Measurements from ENCODE around the gene MAN2B2.

The MAN2B2 gene

DNA sequence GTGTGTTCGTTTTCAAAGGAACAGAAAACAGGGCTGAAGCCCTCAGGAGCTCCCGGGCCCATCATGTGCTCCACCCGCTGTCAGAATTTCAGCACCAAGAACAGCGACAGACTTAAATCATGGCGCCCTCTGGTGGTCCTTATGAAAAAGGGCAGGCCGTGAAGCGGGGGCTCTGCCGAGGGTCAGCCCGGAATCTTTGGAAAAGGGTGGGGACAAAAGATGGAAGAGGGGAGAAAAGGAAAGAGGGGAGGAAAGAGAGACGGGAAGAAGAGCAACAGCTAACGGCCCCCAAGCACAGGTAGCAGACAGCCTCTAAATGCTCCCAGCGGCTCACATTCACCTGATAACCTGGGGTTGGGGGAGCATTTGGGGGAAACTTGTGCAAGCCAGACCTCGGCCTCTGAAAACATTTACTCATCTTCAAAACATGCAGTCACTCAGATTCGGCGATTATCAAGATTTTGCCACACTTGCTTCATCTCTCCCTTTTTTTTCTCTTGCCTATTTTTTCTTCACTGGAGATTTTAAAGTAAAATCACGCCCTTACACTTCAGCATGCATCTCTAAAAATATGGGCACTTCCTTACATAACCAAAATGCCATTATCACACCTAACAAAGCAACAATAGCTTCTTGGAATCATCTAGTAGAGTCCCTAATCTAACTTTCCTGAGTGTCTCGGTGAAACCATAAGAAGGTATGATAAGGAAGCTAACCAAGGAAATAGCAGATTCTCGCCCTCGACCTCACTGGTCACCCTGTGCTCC lies 28.1 kb upstream of the MAN2B2 start:
- peak; percentile 47 to 52 for DNase-seq

DNA sequence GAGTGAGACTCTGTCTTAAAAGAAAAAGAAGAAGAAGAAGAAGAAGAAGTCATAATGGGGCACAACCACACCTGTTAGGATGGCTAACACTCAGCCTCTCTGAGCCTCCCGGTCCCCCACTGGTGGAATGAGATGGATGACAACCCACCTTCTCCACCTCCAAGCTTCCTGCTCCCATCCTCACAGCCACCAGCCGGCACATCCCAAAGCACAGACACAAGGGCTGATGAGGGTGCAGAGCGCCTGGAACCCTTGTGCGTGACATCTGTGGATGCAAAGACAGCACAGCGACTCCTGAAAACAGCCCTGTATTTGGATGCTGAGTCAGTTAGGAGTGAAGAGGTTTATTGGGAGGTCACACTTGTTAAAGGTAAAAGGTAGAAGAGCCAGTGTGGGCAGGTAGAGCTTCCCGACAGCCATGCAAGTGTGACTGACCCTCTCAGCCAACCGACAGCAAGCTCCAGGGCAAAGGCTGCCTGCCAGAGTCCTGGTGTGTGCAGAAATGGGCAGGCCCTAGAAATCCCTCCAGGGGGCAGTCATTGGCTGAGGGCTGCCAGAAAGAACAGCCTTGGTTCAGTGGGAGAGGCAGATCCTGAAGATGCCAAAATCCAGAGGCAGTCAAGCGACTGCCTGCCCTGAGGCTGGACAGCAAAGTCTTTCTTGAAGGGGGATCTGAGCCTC lies 26.6 kb upstream of the MAN2B2 start:
- peak; percentile 13 to 18 for DNase-seq

DNA sequence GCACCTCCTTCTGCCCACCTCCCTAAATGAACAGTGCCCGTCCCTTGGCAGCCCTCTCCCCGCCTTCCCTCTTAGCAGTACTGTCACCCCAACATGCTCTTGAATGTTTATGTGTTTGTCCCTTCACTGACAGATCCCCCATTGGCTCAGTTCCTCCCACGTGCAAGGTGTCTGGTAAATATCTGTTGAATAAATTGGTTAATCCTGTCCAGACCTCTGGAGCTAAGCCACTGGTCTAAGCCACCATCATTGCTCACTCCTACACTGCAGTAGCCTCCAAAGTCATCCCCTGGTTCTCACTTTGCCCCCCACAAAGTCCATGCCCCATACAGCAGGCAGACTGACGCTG lies 26.1 kb upstream of the MAN2B2 start:
- DNase-seq: no peak

DNA sequence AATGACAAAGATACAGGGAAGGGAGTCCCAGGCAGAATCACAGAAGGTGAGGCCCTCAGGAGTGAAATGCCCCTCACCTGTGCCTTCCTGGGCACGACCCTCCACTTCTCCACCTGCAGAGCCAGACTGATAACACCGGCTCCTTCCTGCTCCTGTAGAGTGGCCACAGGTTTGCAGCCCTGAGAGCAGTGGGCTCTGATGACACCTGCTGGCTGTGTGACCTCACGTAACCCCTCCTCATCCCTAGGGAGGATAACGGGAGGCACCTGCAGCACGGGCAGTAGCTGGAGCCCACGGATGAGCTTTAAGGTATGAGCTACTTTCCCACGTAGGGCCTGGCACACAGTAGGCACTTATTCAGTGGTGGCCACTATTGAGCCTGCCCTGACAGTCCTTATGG lies 25.5 kb upstream of the MAN2B2 start:
- DNase-seq: no peak

DNA sequence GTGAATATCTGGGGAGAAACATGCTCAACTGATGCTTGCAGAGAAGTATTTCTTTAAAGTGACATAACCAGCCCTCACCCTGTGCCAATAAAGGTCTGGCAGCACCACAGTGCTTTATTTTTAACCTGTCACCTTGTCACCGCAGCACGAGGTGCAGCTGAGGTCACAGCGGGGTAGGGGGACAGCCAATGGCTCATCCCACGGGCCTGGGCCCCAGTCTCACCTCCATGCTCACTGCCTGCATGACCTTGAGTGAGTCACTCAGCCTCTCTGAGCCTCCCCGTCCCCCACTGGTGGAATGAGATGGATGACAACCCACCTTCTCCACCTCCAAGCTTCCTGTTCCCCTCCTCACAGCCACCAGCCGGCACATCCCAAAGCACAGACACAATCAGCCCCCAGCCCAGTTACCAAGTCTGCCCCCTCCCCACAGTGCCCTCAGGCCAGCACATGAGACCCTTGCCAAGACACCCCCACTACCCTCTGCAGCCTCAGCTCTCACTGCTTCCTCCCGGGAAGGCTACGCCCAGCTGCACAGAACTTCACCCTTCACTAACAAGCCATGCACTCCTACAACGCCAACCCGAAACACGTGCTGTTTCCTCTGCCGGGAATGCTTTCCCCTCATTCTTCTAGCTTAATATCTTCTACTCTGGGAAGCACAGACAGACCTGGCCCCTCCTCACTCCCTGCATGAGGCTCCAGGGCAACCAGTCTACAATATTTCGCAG lies 24.9 kb upstream of the MAN2B2 start:
- DNase-seq: no peak

DNA sequence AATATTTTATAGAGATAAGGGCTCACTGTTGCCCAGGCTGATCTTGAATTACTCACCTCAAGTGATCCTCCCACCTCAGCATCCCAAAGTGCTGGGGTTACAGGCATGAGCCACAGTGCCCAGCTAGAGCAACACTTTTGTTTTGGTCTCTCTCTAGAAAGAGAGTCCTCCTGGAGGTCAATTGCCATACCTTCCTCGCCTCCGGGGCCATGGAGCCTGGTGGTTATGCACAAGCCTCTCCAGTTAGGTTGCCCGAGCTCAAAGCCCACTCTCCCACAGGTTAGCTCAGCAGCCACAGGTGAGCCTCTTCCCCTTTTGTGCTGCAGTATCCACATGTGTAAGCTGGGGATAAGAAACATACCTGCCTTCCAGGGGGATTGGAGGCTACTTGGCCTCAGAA lies 24.2 kb upstream of the MAN2B2 start:
- DNase-seq: no peak

DNA sequence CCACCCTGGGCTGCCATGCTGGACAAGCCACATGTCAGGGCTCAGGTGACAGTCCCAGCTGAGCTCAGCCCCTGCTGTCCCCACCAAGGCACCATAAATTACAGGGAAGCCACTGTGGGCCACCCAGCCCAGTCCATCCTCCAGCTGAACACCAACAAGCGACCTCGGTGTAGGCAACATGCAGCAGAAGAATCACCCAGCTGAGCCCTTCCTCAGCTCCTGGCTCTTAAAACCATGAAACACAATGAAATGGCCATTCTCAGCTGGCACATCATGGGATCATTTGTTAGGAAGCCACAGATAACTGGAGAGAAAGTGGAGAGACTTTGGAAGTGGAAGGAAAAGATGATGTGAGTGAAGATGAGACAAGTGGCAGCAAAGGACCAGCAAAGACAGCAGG lies 23.3 kb upstream of the MAN2B2 start:
- no peak for DNase-seq

DNA sequence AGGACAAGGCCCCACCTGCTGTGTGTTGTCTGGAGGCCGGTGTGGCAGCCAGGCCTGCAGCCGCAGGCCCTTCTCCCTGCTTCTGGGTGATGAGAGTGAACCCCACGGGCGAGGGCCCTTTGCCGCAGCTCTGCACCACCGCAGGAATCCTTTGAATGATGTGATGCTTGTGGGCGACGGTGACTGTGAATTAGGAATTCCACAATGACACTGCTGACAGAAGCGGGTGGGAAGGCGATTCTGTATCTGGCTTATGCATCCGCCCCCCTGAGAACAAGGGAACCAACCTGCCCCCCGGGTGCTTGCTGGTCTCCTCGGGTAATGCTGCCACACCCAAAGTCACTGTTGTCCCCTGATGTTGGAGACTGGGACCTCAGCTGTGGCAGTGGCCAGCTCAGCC lies 19.5 kb upstream of the MAN2B2 start:
- no peak for DNase-seq

DNA sequence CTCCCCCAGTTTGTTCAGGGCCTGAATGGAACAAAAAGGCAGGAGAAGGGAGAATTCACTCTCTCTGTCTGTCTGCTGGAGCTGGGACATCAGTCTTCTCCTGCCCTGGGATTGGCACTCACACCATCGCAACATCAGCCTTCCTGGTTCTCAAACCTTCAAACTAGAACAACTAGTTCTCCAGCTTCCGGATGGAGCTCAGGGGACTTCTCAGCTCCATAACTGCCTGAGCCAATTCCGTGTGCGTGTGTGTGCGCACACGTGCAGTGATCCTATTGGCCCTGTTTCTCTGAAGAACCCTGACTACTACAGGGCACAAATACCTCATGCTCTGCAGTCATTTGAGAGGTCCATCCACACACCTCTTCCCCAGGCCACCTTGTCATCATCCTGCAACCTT lies 18.7 kb upstream of the MAN2B2 start:
- no peak for DNase-seq

DNA sequence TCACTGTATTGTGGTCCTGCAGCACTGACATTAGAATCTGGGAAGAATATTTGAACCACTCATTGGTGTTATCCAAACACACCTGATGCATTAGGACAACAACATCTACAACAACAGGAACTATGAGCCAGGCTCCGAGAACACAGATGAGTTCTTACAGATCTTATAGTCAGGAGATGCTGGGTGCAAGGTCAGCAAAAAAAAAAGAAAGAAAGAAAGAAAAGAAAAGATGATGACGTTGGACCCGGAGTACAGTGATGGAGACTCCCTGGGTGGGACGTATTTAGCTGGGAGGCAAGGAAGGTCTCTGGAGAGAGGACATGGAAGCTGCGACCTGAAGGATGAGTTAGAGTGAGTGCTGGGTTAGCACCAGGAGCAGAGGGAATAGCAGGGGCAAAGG lies 17.8 kb upstream of the MAN2B2 start:
- DNase-seq: no peak

DNA sequence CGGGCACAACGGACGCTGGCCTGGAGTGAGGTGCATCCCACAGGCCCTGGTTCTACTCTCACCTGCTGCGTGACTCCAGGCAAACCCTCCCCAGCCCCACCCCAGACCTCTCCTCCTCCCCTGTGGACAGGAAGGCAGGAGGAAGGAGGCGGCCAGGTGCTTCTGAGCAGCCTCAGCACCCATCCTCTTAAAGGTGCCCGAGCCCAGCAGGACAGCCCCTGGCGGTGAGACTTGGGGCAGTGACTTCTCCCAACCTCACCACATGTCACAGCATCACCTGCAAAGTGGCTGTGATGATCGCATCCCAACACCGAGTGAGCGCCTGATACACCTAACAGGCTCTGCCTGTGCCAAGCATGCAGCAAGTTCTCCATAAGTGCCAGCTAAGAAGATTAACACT lies 17.1 kb upstream of the MAN2B2 start:
- DNase-seq: no peak

DNA sequence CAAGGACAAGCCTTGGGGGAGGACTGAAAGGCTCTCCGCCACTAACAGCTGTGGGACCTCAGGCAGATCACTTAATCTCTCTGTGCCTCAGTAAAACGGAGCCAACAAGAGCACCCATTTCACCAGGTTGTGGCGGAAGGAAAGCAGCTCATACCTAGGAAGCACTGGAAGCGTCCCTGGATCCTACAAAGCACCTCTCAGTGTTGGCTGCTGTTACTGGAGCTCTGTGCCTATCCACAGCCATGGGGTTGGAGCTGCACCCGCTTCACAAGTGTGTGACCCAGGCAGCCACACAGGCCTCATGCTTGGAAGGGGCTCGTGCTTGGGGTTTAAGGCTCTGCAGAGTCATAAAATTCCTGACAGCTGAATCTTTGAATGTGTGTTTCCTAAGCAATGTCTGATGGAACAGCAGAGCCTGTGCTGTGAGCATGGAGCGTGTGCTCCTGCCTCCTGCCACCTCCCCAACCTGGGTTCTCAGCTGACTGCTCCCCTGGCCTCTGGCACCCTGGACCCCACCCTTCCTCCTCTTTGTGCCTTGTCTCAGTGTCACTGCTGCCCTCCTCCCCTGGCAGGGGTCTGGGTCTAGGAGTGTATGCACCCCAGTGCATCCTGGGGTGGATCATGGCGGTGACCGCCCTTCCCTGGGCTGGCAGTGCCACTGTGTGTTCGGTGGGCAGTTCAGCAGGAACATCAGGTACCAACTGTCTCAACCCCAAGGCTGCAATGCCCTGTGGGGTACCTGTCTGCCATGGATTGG lies 14.4 kb upstream of the MAN2B2 start:
- DNase-seq: no peak

DNA sequence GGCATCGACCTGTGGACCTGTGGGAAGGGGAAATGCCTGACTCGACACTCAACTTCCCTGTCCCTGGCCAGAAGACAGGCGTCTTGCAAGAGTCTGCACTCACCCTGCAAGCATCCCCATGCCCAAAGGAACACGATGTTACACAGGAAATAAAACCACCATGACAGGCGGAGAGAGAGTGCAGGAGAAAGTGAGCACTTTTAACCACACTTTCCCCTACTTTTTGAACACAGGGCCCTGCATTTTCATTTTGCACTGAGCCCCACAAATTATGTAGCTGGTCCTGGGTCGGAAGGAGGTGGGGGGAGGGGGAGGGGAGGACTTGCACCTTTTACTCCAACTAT lies 13.8 kb upstream of the MAN2B2 start:
- no peak for DNase-seq

DNA sequence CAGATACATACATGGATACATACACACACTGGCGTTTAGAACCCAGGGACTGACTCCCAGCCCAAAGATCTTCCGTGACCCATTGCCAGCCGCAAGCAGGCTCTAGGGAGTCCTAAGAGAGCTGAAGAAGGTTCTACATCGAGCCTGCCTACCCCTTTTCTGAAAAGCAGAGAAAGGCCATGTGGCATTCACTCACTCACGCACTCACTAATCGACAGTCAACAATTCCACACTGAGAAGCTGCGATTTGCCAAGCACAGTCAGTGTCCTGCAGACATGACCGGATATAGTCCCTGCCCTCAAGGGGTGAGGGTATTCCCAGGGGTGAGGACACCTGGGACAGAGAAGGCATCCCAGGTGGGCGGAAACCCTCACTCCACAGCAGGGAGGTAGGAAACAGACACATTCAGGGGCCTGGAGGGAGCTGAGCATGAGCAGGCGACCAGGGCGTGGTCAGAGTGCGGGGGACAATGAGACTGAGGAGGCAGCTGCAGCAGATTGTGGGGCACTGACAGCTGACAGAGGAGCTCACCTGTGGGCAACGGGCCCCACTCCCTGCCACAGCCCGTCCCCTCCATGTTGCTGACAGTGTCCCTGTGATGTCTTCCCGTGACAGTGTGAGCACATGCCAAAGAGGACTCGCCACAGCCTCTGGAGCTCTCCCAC lies 13.2 kb upstream of the MAN2B2 start:
- DNase-seq: no peak

DNA sequence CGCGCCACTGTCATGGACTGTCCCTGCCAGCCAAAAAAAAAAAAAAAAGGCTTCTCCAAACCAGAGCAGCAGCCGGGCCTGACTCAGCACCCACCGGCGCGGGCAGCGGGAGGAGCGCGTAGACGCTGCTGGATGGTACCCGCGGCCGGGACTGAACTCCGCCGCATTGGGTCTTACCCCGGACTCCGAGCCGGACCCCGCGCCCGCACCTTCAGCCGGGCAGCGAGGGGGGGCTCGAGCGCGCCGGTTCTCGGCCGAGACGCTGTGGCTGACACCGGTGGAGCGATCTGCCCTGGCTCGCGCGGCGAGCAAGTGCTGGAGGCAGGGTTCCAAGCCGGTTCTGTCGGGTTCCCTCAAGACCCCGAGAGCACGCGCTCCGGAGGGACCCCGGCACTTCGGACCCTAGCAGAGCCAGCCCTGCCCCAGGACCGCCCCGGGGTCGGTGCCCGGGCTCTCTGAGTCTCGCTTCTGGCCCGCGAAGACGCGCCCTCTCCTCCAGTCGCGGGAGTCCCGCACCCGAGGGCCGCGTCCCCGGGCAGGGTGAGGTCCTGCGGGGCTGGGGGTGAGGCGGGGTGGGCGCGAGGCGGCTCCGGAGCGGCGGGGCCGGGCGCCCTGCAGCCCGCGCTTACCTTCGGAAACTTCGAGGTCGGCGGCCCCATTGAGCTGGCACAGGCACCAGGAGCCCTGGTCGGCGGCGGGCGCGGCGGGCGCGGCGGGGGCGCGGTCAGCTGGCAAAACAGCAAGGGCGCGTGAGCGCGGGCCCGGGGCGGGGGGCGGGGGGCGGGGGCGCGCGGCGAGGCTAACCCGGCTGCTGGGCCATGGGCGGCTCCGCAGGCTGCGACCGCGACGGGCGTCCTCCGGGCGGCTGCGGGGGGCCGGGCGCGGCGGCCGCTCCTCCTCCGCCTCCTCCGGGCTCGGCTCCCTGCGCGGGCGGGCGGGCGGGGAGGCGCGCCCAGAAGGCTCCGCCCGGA lies 11.8 kb upstream of the MAN2B2 start:
- DNase-seq: no peak

DNA sequence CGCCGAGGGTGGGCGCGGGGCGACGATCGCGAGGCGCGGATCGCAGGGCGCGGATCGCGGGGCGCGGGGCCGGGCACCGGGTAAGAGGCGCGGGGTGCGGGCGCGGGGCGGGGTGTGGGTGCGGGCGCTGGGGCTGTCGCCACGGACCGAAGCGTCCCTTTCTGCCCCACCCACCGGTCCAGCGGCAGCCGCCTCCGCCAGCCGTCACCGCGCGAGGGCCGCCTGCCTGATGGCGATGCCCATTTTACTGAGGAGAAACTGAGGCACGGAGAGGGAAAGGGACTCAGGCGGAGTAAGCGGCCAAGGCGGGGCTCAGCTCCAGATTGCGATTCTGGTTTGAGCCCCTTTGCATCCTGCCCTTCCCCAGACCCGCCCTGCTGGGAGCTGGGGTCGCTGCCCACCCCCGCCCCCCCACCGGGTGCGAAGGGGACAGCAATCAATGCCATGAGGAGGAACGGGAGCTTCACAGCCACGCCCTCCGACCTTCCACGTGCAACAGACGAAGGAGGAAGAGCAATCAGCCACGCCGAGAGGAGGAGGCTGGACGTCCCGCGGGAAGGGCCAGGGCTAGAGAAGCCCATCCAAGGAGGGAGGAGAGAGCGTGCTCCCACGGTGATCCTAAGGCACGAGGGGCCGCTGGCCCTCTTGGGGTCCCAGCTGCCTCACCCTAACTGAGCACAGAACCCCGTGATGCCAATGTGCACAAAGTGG lies 10.9 kb upstream of the MAN2B2 start:
- no peak for DNase-seq

DNA sequence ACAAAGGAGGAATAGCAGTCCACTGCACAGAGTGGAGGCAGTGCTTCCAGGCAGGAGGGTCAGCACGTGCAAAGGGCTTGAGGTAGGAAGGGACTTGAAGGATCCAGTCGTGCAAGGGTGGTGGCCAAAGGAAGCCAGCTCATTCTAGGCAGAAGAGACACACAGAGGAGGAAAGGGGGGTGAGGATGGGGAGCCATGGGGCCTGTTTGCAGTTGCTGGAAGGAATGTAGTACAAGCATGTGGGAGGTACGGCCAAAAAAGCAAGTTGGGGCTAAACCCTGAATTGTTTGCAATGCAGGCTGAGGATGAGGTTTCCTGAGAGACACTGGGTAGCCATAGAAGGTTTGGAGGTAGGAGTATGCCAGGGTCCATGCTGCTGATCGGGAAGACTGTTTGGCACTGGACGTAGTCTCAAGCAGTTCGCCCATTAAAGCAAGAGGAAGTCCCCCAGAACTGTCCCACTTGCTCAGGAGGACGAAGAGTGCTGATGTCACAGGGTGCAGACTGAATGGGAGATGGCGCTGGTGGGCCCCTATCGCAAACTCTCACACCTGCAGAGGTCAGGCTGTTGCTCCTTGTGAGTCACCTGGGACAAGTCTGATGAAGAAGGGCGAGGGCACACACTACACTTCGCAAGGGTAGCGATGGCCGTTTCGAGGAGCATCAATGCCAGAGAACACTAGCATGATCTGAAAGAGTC lies 9.1 kb upstream of the MAN2B2 start:
- DNase-seq: no peak

DNA sequence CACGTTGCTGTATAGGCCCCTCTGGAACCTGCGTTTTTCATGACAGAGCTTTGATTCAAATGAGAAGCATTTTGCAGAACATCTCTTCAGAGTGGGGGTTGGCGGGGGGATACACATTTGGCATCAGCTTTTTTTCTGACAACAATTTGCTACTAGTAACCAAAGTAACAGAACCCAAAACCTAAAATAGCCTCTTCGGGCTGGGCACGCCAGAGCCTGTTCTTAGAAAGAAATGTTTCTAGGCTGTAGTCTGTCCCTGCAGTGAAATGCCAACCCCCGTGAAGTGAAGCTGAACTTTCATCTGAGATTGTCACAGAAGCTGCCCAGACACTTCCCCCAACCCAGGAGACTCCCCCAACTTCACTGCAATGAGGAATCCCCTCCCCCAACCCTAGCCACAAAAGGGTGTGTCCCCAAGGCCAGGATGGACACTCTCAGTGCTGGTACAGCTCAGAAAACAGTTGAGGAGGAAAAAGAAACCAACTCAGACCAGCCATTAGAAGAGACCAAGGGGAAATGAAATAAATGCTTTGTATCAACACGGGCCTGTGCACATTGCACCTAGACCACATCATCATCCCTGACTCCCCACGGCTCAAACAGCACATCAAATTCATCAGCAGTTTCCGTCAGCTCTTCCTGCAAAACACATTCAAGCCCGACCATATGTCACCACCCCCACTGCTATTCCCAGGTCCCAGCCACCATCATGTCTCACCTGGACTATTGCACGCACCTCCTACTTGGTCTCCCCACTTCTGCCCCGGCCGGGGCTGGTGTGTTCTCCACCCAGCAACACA lies 8.4 kb upstream of the MAN2B2 start:
- DNase-seq: no peak

DNA sequence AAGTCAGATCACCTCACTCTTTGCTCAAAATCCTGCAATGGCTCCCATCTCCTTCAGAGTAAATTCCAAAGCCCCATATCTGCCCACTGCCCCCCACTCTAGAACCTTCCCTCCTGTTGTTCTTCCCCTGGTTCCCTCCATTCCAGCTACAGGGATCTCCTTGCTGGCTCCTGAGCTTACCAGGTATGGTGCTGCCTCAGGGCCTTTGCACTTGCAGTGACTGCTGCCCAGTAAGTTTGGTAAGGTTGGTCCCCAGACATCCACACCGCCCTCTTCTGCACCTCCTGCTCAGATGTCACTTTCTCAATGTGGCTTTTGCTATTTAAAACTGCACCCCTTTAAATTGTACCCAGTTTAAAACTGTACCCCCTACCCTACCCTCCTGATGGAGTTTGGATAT lies 7.8 kb upstream of the MAN2B2 start:
- no peak for DNase-seq

DNA sequence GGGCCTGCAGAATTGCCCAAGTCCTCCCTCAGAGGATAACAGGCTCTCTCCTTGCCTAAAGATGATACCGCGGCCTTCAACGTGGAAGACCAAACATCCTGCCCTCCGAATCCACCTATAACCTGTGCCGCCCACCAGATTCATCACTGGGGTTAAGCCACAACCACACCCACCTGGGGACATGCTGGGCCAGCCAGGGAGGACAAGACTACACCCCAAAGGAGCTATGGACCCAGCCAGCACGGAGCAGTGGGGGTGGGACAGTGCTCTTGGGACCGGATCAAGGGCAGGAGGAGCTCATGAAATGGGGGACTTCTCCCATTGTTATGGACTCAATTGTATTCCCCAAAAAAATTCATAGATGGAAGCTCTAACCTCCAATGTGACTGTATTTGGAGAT lies 6.8 kb upstream of the MAN2B2 start:
- no peak for DNase-seq

Data from AML-193 (cell line).